Fibroblast of lung (primary cell): ENCODE data around the gene RALGPS2. TPM values are rescaled to one million over a fixed set of nuclear protein-coding genes. Genes with fewer than 3 reads are reported as not detected.

Experiments
- DNase-seq, 2 donors: peaks; one replicate each; pipeline versions ENCODE4 v3.0.0 to v3.0.0-alpha.2; 2010; ENCODE audit warnings: low read depth in 2 of 2
- H2AFZ ChIP-seq: 2 replicates; pipeline ENCODE4 v1.5.1; 2012; ENCODE audit warnings: low read length, control low read depth, inconsistent platforms
- H3K27ac ChIP-seq: 2 replicates; pipeline ENCODE4 v1.5.1; 2011; ENCODE audit warnings: low read length, control low read depth; ENCODE audit not compliant: insufficient read depth
- H3K27me3 ChIP-seq: 2 replicates; pipeline ENCODE4 v1.5.1; 2011; ENCODE audit warnings: mild to moderate bottlenecking, low read length; ENCODE audit not compliant: control insufficient read depth, insufficient read depth
- H3K36me3 ChIP-seq: 2 replicates; pipeline ENCODE4 v1.5.1; 2011; ENCODE audit warnings: low read length; ENCODE audit not compliant: control insufficient read depth, insufficient read depth
- H3K4me1 ChIP-seq: 2 replicates; pipeline ENCODE4 v1.5.1; 2011; ENCODE audit warnings: low read length; ENCODE audit not compliant: control insufficient read depth, insufficient read depth; ENCODE audit errors: extremely low read depth
- H3K4me2 ChIP-seq: 2 replicates; pipeline ENCODE4 v1.5.1; 2011; ENCODE audit warnings: low read length, control low read depth; ENCODE audit not compliant: insufficient read depth; ENCODE audit errors: extremely low read depth
- H3K4me3 ChIP-seq, 4 experiments: fragments of 200-600 bp in 1 of 4; sonication (generic) in 1 of 4; replicated peaks in 1 of 4; 2 replicates each; pipeline ENCODE4 v1.5.1; 2011 to 2016; ENCODE audit warnings: low read length in 4 of 4, low read depth in 3 of 4, mild to moderate bottlenecking in 3 of 4, control low read depth in 2 of 4, inconsistent platforms in 1 of 4, mixed read lengths in 1 of 4; ENCODE audit not compliant: insufficient read depth in 1 of 4; ENCODE audit errors: control extremely low read depth in 1 of 4
- H3K79me2 ChIP-seq: 2 replicates; pipeline ENCODE4 v1.5.1; 2012; ENCODE audit warnings: mild to moderate bottlenecking, low read length, inconsistent platforms; ENCODE audit not compliant: control insufficient read depth, insufficient read depth
- H3K9ac ChIP-seq: 2 replicates; pipeline ENCODE4 v1.5.1; 2011; ENCODE audit warnings: mild to moderate bottlenecking, low read length, control low read depth; ENCODE audit not compliant: insufficient read depth
- H3K9me3 ChIP-seq: 2 replicates; pipeline ENCODE4 v1.5.1; 2012; ENCODE audit warnings: low read depth, low read length; ENCODE audit not compliant: control insufficient read depth, insufficient read depth
- H4K20me1 ChIP-seq: 2 replicates; pipeline ENCODE4 v1.5.1; 2011; ENCODE audit warnings: low read length; ENCODE audit not compliant: control insufficient read depth, insufficient read depth; ENCODE audit errors: extremely low read depth
- CTCF ChIP-seq, 2 donors: IDR thresholded peaks in 1 of 2; conservative IDR thresholded peaks in 1 of 2; 1 replicate in 1 of 2; 2 replicates in 1 of 2; pipeline ENCODE4 v1.5.1; 2011 to 2012; ENCODE audit warnings: low read length in 2 of 2, control low read depth in 1 of 2, inconsistent platforms in 1 of 2, low read depth in 1 of 2, mild to moderate bottlenecking in 1 of 2
- EZH2 ChIP-seq: IDR thresholded peaks from 2 replicates; pipeline ENCODE4 v1.5.1; 2012; ENCODE audit warnings: low read length, control low read depth, mild to moderate bottlenecking; ENCODE audit errors: missing control alignments
- polyA plus RNA-seq, 2 donors: library from polyadenylated mRNA; depleted of rRNA in 1 of 2; stranded (reverse) in 1 of 2; unstranded in 1 of 2; fragments of >200 nt; gene quantifications; 2 replicates each; pipeline ENCODE4 v1.2.1, GENCODE V29; 2011 to 2012; ENCODE audit warnings: missing spikeins in 1 of 2
- total RNA-seq: library from RNA; depleted of rRNA; stranded (reverse); fragments of >200 nt; gene quantifications from 2 replicates; pipeline ENCODE4 v1.2.1, GENCODE V29; 2014

RALGPS2 gene
- total and polyA plus RNA-seq, 2 donors (not counting 1 experiment from before 2014, with no cell fraction given): 53.8 to 69.7 TPM

DNA sequence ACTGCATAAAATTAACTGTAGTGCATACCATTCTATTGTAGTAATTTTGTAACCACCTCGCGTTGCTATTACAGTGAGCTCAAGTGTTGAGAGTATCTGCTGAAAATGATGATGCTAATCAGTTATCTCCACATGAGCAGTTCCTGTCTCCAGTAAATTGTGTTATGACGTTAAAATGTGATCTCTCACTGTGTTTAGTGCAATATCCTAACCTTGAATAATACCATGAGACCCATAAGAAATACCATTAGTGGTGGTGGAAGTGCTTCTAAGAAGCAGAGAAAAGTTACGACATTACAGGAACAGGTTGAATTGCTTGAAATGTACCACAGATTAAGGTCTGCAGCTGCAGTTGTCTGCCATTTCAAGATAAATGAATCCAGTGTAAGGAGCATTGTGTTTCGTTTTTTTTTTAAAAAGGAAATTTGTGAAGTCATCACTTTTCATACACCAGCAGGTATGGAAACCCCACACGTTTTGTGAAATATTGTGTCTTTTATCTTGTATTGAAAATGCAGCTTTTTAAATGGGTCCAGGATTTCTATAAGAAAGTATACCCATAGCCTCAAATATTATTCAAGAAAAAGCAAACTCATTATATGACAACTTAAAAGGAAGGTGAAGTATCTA, 73.3 kb downstream of the RALGPS2 start:
- H3K4me2 ChIP-seq: no peak overlapping the region

DNA sequence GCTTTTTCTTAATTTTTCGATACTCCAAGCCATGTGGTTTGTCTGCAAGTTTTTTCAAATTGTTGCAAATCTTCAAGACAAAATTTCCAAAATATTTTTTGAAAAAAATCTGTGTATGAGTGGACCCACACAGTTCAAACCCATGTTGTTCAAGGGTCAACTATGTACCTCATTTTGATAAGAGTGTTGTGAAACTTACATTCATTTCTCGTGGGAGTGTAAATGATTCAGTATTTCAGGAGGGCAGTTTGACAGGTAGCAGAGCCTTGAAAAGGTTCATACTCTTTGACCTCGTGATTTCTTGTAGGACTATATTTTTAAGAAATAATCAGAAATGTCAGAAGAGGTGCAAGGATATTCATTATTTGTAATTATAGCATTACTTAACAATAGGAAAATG, 77.8 kb downstream of the RALGPS2 start:
- no peaks in the 10 kb centered on the region for H3K9me3 ChIP-seq
- H3K36me3 ChIP-seq: no peaks in the 10 kb centered on the region
- no peaks in the 10 kb centered on the region for H3K27me3 ChIP-seq
- H2AFZ ChIP-seq: no peak overlapping the region
- TF ChIP-seq EZH2 (no peak), CTCF (conservative IDR thresholded peaks at IDR 0.05 in 1 of 2, IDR thresholded peaks at IDR 0.05 in 1 of 2; ENCODE audit: low read depth in 1 of 2, low read length in 2 of 2) (no peak)
- no peak overlapping the region for H3K4me3 ChIP-seq
- no peak overlapping the region for H3K9ac ChIP-seq
- no peak for DNase-seq
- H4K20me1 ChIP-seq: no peaks in the 10 kb centered on the region
- no peak overlapping the region for H3K27ac ChIP-seq
- no peaks in the 10 kb centered on the region for H3K79me2 ChIP-seq
- H3K4me1 ChIP-seq: no peaks in the 10 kb centered on the region
- H3K4me2 ChIP-seq: no peak overlapping the region

More for the DNA sequence above, 73.3 kb downstream of the RALGPS2 start:
- Histone ChIP-seq H2AFZ (no peak overlapping the region), H3K36me3 (no peaks in the 10 kb centered on the region), H3K27ac (no peak overlapping the region), H3K4me3 (no peak overlapping the region), H3K9me3 (no peaks in the 10 kb centered on the region), H3K4me1 (no peaks in the 10 kb centered on the region), H3K27me3 (no peaks in the 10 kb centered on the region), H3K9ac (no peak overlapping the region), H3K79me2 (no peaks in the 10 kb centered on the region), H4K20me1 (no peaks in the 10 kb centered on the region)
- TF ChIP-seq EZH2 (no peak), CTCF (conservative IDR thresholded peaks at IDR 0.05 in 1 of 2, IDR thresholded peaks at IDR 0.05 in 1 of 2; ENCODE audit: low read depth in 1 of 2, low read length in 2 of 2) (no peak)
- peak in 1 of 2 donors; percentile 5 for DNase-seq

DNA sequence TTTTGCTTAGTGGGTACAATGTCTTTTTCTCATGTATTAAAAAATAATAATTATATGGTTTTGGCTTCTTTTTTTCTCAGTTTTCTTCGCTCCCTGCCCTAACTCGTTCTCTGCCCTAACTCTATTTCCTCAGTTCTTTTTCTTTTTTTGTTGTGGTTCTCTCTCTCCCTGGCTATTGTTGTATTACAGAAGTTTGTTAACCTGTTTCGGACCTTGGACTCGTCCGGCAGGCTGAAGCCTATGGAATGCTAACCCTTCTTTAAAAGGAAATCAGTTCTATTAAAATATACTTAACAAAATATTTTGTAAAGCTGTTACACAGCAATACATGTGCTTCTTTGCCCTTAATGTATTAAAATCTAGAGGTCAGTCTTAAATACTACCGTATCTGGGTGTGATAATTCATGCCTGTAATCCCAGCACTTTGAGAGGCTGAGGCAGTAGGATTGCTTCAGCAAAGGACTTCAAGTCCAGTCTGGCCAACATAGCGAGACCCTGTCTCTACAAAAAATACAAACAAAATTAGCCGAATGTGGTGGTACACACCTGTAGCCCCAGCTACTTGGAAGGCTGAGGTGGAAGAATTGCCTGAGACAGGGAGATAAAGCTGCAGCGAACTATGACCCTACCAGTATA, 81.7 kb downstream of the RALGPS2 start:
- no peak for DNase-seq
- no peaks in the 10 kb centered on the region for H3K9me3 ChIP-seq
- H2AFZ ChIP-seq: no peak overlapping the region
- H3K27ac ChIP-seq: no peak overlapping the region
- no peaks in the 10 kb centered on the region for H3K79me2 ChIP-seq
- TF ChIP-seq CTCF (conservative IDR thresholded peaks at IDR 0.05 in 1 of 2, IDR thresholded peaks at IDR 0.05 in 1 of 2; ENCODE audit: low read depth in 1 of 2, low read length in 2 of 2): no peak
- TF ChIP-seq EZH2: no peak
- no peaks in the 10 kb centered on the region for H3K27me3 ChIP-seq
- H3K4me1 ChIP-seq: no peaks in the 10 kb centered on the region
- H3K36me3 ChIP-seq: peaks cover 3% of the 10 kb centered on the region
- H3K4me3 ChIP-seq: no peak overlapping the region
- H4K20me1 ChIP-seq: no peaks in the 10 kb centered on the region
- H3K9ac ChIP-seq: no peak overlapping the region
- H3K4me2 ChIP-seq: no peak overlapping the region
